H1 (cell line): ENCODE results near the gene WNT1. TPM values are rescaled to one million over a fixed set of nuclear protein-coding genes. Genes with fewer than 3 reads are reported as not detected.

Source experiments
- CTCF ChIA-PET: fragments of 300-600 bp; sonication (Branson Sonifier 250); formaldehyde crosslinking; loops from one replicate; lab custom pipeline; 2021; ENCODE audit not compliant: partially characterized antibody; lab: Charles Lee
- POLR2A ChIA-PET: fragments of 300-600 bp; sonication (Branson Sonifier 250); formaldehyde crosslinking; loops from one replicate; lab custom pipeline; 2021; ENCODE audit warnings: inconsistent platforms; ENCODE audit not compliant: partially characterized antibody; lab: Charles Lee
- DNase-seq, 2 experiments: peaks; one replicate each; pipeline versions ENCODE4 v3.0.0 to v3.0.0-alpha.2; 2010 to 2022; ENCODE audit warnings: low spot score in 2 of 2, low read depth in 1 of 2, mixed read lengths in 1 of 2
- FAIRE-seq: peaks from 2 replicates; lab custom pipeline; 2011; peaks lifted over from hg19 to GRCh38; lab: Jason Lieb, UNC
- H2AFZ ChIP-seq: 2 replicates; pipeline ENCODE4 v1.8.1; 2012; ENCODE audit warnings: low read length, inconsistent platforms
- H2AK5ac ChIP-seq: 2 replicates; pipeline ENCODE4 v1.6.1; 2013; ENCODE audit warnings: low read depth, low read length
- H2BK120ac ChIP-seq: replicated peaks from 2 replicates; pipeline ENCODE3; 2013; ENCODE audit warnings: low read depth, low read length, inconsistent platforms
- H2BK12ac ChIP-seq: 2 replicates; pipeline ENCODE4 v1.6.1; 2013; ENCODE audit warnings: low read depth, low read length
- H2BK15ac ChIP-seq: 2 replicates; pipeline ENCODE4 v1.6.1; 2013; ENCODE audit warnings: low read length
- H2BK20ac ChIP-seq: 2 replicates; pipeline ENCODE4 v1.6.1; 2013; ENCODE audit warnings: low read length
- H2BK5ac ChIP-seq: 2 replicates; pipeline ENCODE4 v1.6.1; 2013; ENCODE audit warnings: low read depth, low read length
- H3K14ac ChIP-seq: 2 replicates; pipeline ENCODE4 v1.6.1; 2013; ENCODE audit warnings: inconsistent platforms; ENCODE audit not compliant: insufficient read length
- H3K18ac ChIP-seq: 2 replicates; pipeline ENCODE4 v1.6.1; 2013; ENCODE audit warnings: low read length; ENCODE audit errors: extremely low read depth
- H3K23ac ChIP-seq: 2 replicates; pipeline ENCODE4 v1.6.1; 2013; ENCODE audit warnings: inconsistent platforms; ENCODE audit not compliant: insufficient read length
- H3K23me2 ChIP-seq: 2 replicates; pipeline ENCODE4 v1.6.1; 2013; ENCODE audit warnings: low read depth, low read length
- H3K27ac ChIP-seq: 2 replicates; pipeline ENCODE4 v1.6.1; 2011; ENCODE audit warnings: low read depth, low read length, inconsistent platforms
- H3K27me3 ChIP-seq, 4 experiments: replicated peaks in 1 of 4; 1 replicate in 1 of 4; 2 replicates in 3 of 4; pipeline versions ENCODE4 v1.6.1 to v1.8.1; 2011 to 2013; ENCODE audit warnings: low read length in 3 of 4, mild to moderate bottlenecking in 3 of 4, inconsistent platforms in 2 of 4, mixed read lengths in 2 of 4, moderate library complexity in 1 of 4; ENCODE audit not compliant: control insufficient read depth in 3 of 4, insufficient read depth in 3 of 4; ENCODE audit errors: extremely low read depth in 1 of 4
- H3K36me3 ChIP-seq, 4 experiments: 2 replicates each; pipeline versions ENCODE4 v1.6.1 to v1.8.1; 2011 to 2013; ENCODE audit warnings: mild to moderate bottlenecking in 4 of 4, low read length in 3 of 4, moderate library complexity in 2 of 4, control low read depth in 1 of 4, inconsistent platforms in 1 of 4; ENCODE audit not compliant: insufficient read depth in 4 of 4, control insufficient read depth in 2 of 4
- H3K4ac ChIP-seq: replicated peaks from 2 replicates; pipeline ENCODE3; 2013; ENCODE audit warnings: low read length, low read depth, mixed read lengths, inconsistent platforms; ENCODE audit not compliant: insufficient read length
- H3K4me1 ChIP-seq, 4 experiments: replicated peaks in 1 of 4; 1 replicate in 1 of 4; 2 replicates in 3 of 4; pipeline versions ENCODE4 v1.6.1 to v1.8.1; 2011 to 2013; ENCODE audit warnings: low read length in 3 of 4, inconsistent platforms in 2 of 4, mixed read lengths in 1 of 4; ENCODE audit not compliant: insufficient read depth in 4 of 4, control insufficient read depth in 3 of 4
- H3K4me2 ChIP-seq, 2 experiments: 2 replicates each; pipeline versions ENCODE4 v1.6.1 to v1.8.1; 2011 to 2013; ENCODE audit warnings: low read depth in 2 of 2, low read length in 2 of 2, control low read depth in 1 of 2, inconsistent platforms in 1 of 2, mild to moderate bottlenecking in 1 of 2; ENCODE audit not compliant: insufficient read depth in 1 of 2
- H3K4me3 ChIP-seq, 4 experiments: fragments of 200-600, 300-600 bp in 1 of 4; sonication (generic), shearing (Covaris generic), sonication (Bioruptor Twin) in 1 of 4; 2 replicates each; pipeline versions ENCODE4 v1.5.1 to v1.8.1; 2011 to 2016; ENCODE audit warnings: low read length in 4 of 4, low read depth in 3 of 4, control low read depth in 2 of 4, inconsistent platforms in 2 of 4, mild to moderate bottlenecking in 2 of 4, mixed read lengths in 1 of 4, moderate library complexity in 1 of 4; ENCODE audit not compliant: insufficient read depth in 2 of 4; ENCODE audit errors: extremely low read depth in 1 of 4
- H3K56ac ChIP-seq: replicated peaks from 2 replicates; pipeline ENCODE3; 2013; ENCODE audit warnings: low read depth, mild to moderate bottlenecking, mixed read lengths, low read length, inconsistent platforms; ENCODE audit not compliant: insufficient read length
- H3K79me1 ChIP-seq: 2 replicates; pipeline ENCODE4 v1.6.1; 2013; ENCODE audit warnings: low read depth, low read length, control low read depth
- H3K79me2 ChIP-seq, 2 experiments: 2 replicates each; pipeline versions ENCODE4 v1.6.1 to v1.8.1; 2012 to 2013; ENCODE audit warnings: low read length in 2 of 2, mild to moderate bottlenecking in 2 of 2, inconsistent platforms in 1 of 2; ENCODE audit not compliant: insufficient read depth in 2 of 2, control insufficient read depth in 1 of 2
- H3K9ac ChIP-seq, 4 experiments: replicated peaks in 1 of 4; 1 replicate in 1 of 4; 2 replicates in 3 of 4; pipeline versions ENCODE4 v1.6.1 to v1.8.1; 2011 to 2013; ENCODE audit warnings: low read depth in 3 of 4, low read length in 3 of 4, control low read depth in 2 of 4, mild to moderate bottlenecking in 2 of 4, moderate library complexity in 2 of 4, inconsistent platforms in 1 of 4; ENCODE audit errors: extremely low read depth in 1 of 4
- H3K9me3 ChIP-seq, 2 experiments: 2 replicates each; pipeline versions ENCODE4 v1.6.1 to v1.8.1; 2012 to 2013; ENCODE audit warnings: mild to moderate bottlenecking in 2 of 2, moderate library complexity in 2 of 2, control low read depth in 1 of 2, inconsistent platforms in 1 of 2, low read depth in 1 of 2, low read length in 1 of 2, mixed read lengths in 1 of 2; ENCODE audit not compliant: insufficient read depth in 2 of 2
- H4K20me1 ChIP-seq, 2 experiments: replicated peaks in 1 of 2; 2 replicates each; pipeline versions ENCODE3 to v1.8.1; 2011 to 2013; ENCODE audit warnings: inconsistent platforms in 2 of 2, low read length in 2 of 2, mild to moderate bottlenecking in 1 of 2; ENCODE audit not compliant: insufficient read depth in 2 of 2, control insufficient read depth in 1 of 2
- H4K5ac ChIP-seq: 2 replicates; pipeline ENCODE4 v1.6.1; 2013; ENCODE audit warnings: low read length, low read depth, mixed read lengths, inconsistent platforms; ENCODE audit not compliant: insufficient read length
- H4K8ac ChIP-seq: 2 replicates; pipeline ENCODE4 v1.8.0; 2013; ENCODE audit warnings: mild to moderate bottlenecking, moderate library complexity, low read length, inconsistent platforms; ENCODE audit not compliant: insufficient read depth; ENCODE audit errors: extremely low read depth
- H4K91ac ChIP-seq: replicated peaks from 2 replicates; pipeline ENCODE3; 2013; ENCODE audit warnings: low read length, mixed read lengths, inconsistent platforms; ENCODE audit not compliant: insufficient read length
- BRCA1 ChIP-seq: IDR thresholded peaks from 2 replicates; pipeline ENCODE4 v1.6.1; 2012; ENCODE audit warnings: low read depth, low read length, improper control_type of control experiment
- GABPA ChIP-seq: IDR thresholded peaks from 2 replicates; pipeline ENCODE4 v1.6.1; 2011; ENCODE audit warnings: mild to moderate bottlenecking, low read length, moderate library complexity, borderline replicate concordance; ENCODE audit not compliant: insufficient read depth
- GTF2F1 ChIP-seq: IDR thresholded peaks from 2 replicates; pipeline ENCODE4 v1.6.1; 2012; ENCODE audit warnings: low read depth, low read length, improper control_type of control experiment, borderline replicate concordance
- JUN ChIP-seq: IDR thresholded peaks from 2 replicates; pipeline ENCODE4 v1.6.1; 2011; ENCODE audit warnings: low read depth, mild to moderate bottlenecking, improper control_type of control experiment, low read length
- POLR2A ChIP-seq, 2 experiments: IDR thresholded peaks; 1 replicate in 1 of 2; 2 replicates in 1 of 2; pipeline ENCODE4 v1.6.1; 2011; ENCODE audit warnings: low read depth in 2 of 2, low read length in 2 of 2, mild to moderate bottlenecking in 2 of 2; ENCODE audit errors: control extremely low read depth in 1 of 2
- POLR2AphosphoS5 ChIP-seq: IDR thresholded peaks from 2 replicates; pipeline ENCODE4 v1.6.1; 2011; ENCODE audit warnings: low read depth, low read length
- RAD21 ChIP-seq, 2 experiments: IDR thresholded peaks in 1 of 2; conservative IDR thresholded peaks in 1 of 2; 2 replicates each; pipeline ENCODE4 v1.6.1; 2011; ENCODE audit warnings: low read depth in 2 of 2, low read length in 2 of 2, improper control_type of control experiment in 1 of 2, inconsistent platforms in 1 of 2, mild to moderate bottlenecking in 1 of 2, moderate library complexity in 1 of 2
- SIRT6 ChIP-seq: IDR thresholded peaks from one replicate; pipeline ENCODE4 v1.7.1; 2012; ENCODE audit warnings: low read length, inconsistent platforms
- SRF ChIP-seq: IDR thresholded peaks from 2 replicates; pipeline ENCODE4 v1.6.1; 2011; ENCODE audit warnings: mild to moderate bottlenecking, low read depth, low read length, moderate library complexity
- TAF1 ChIP-seq: IDR thresholded peaks from 2 replicates; pipeline ENCODE4 v1.6.1; 2011; ENCODE audit warnings: mild to moderate bottlenecking, low read depth, low read length
- TAF7 ChIP-seq: optimal IDR thresholded peaks from 2 replicates; pipeline ENCODE3; 2011; ENCODE audit warnings: low read depth, mild to moderate bottlenecking, inconsistent platforms, low read length, moderate library complexity, borderline replicate concordance
- WGBS, 2 experiments: shearing (Covaris generic) in 1 of 2; methylation state at CpG; one replicate each; pipeline versions ENCODE4 v1.1.6 to v1.1.7; 2013 to 2015; ENCODE audit warnings: low lambda C conversion rate in 2 of 2, mixed read lengths in 2 of 2, inconsistent platforms in 1 of 2, low coverage in 1 of 2, missing lambda C conversion rate in 1 of 2; ENCODE audit not compliant: insufficient replicate concordance in 2 of 2, insufficient coverage in 1 of 2, insufficient read length in 1 of 2; ENCODE audit errors: extremely low coverage in 1 of 2, missing lambda C conversion rate in 1 of 2; 5-methylcytosine and 5-hydroxymethylcytosine counted together
- polyA plus RNA-seq, 7 experiments: library from polyadenylated mRNA; depleted of rRNA in 3 of 7; stranded (reverse) in 5 of 7; unstranded in 2 of 7; fragments of >200 nt in 5 of 7; fragments of 200-250 nt in 2 of 7; gene quantifications; 1 replicate in 5 of 7; 2 replicates in 1 of 7; 4 replicates in 1 of 7; pipeline versions ENCODE4 v1.2.1 to v1.2.3, GENCODE V29; 2011 to 2013; ENCODE audit warnings: missing spikeins in 2 of 7, mixed read lengths in 2 of 7
- total RNA-seq: library from RNA; stranded (reverse); fragmentation: NEBNext Ultra II Directional; extraction: Animal tissue kit (Norgen Biotek cat#: 25700); gene quantifications from 2 replicates; pipeline ENCODE4 v1.2.1, GENCODE V29; 2021
- TF ChIP-seq, protein P1 (sequence below), 3 experiments: IDR thresholded peaks; 1 replicate in 2 of 3; 2 replicates in 1 of 3; pipeline versions ENCODE4 v1.5.1 to v1.6.1; 2011; ENCODE audit warnings: low read length in 3 of 3, mild to moderate bottlenecking in 3 of 3, inconsistent platforms in 2 of 3, low read depth in 1 of 3, moderate library complexity in 1 of 3; ENCODE audit not compliant: insufficient read depth in 1 of 3; ENCODE audit errors: control extremely low read depth in 1 of 3

Gene WNT1
- total and polyA plus RNA-seq, 2 of the 8 experiments (the other 6 are each of a cell fraction or from before 2014, with no cell fraction given) = not detected

DNA sequence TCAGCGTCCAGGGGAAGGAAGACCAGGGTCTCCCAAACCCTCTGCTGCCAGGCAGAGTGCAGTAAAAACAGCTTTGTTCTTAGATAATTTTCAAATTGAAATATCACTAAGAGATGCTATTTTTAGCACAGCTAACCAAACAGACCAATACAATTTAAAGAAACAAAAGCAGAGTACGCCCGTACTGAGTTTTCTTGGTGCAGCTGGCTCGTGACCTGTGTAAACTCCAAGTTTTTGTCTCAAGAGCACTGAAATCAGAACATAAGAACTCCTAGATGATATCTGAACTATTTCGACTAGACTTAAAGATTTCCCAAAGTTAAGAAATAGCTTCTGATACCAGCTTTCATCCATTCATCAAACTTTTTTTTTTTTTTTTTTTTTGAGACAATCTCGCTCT, 31.2 kb upstream of the WNT1 start:
- no peak overlapping the region for H3K14ac ChIP-seq
- DNase-seq = no peak
- peaks cover 5% of the 10 kb centered on the region for H3K79me1 ChIP-seq
- H4K91ac ChIP-seq = no peak overlapping the region
- H2BK120ac ChIP-seq = no peak overlapping the region
- no peak overlapping the region for H2BK15ac ChIP-seq
- H3K4ac ChIP-seq = no peak overlapping the region
- no peak overlapping the region for H3K4me2 ChIP-seq
- no peaks in the 10 kb centered on the region for H3K9me3 ChIP-seq
- H3K56ac ChIP-seq = no peak overlapping the region
- H3K36me3 ChIP-seq = peaks cover 0 to 5% (median 0%) of the 10 kb centered on the region in 4 experiments; a peak in 2 of 8 replicates
- H3K23ac ChIP-seq = no peak overlapping the region
- no peaks in the 10 kb centered on the region; a peak in 1 of 7 replicates for H3K4me1 ChIP-seq
- H2BK20ac ChIP-seq = no peak overlapping the region
- H3K9ac ChIP-seq = no peak overlapping the region
- 89% methylated on average over 6 of the region's 6 CpGs; no CpG with 5 or more reads in 1 of the 2 experiments for WGBS, 2 experiments
- H3K27ac ChIP-seq = no peak overlapping the region
- ChIA-PET CTCF (interaction anchor here (0.6 to 19.9 kb wide), 7 partner anchors 16 to 656 kb away, joined by 3 to 280 read pairs (median 3); partner anchors contain the start of gene FKBP11), POLR2A (interaction anchor here (0.6 to 8.7 kb wide), 5 partner anchors 8 to 94 kb away, joined by 3 to 77 read pairs (median 5); partner anchors contain the start of genes ARF3 and RND1)
- H2AK5ac ChIP-seq = no peak overlapping the region
- H3K27me3 ChIP-seq = no peaks in the 10 kb centered on the region
- H2AFZ ChIP-seq = no peak overlapping the region
- peaks cover 11 to 20% of the 10 kb centered on the region in 2 experiments for H4K20me1 ChIP-seq
- H3K4me3 ChIP-seq = no peak overlapping the region
- peaks cover 4 to 91% of the 10 kb centered on the region in 2 experiments for H3K79me2 ChIP-seq
- no peak overlapping the region for H3K18ac ChIP-seq
- no peak overlapping the region for H4K5ac ChIP-seq
- no peak overlapping the region for H2BK5ac ChIP-seq
- no peak overlapping the region for H2BK12ac ChIP-seq
- no peak overlapping the region for H4K8ac ChIP-seq
- H3K23me2 ChIP-seq = no peaks in the 10 kb centered on the region
- FAIRE-seq = no peak
- TF ChIP-seq SRF (no peak), POLR2A (IDR thresholded peaks at IDR 0.05; ENCODE audit: control extremely low read depth in 1 of 2, low read depth in 2 of 2, low read length in 2 of 2) (no peak), GTF2F1 (no peak), TAF7 (no peak), POLR2AphosphoS5 (no peak), JUN (no peak), SIRT6 (no peak), GABPA (no peak), TAF1 (no peak), BRCA1 (no peak), RAD21 (IDR thresholded peaks at IDR 0.05 in 1 of 2, conservative IDR thresholded peaks at IDR 0.05 in 1 of 2; ENCODE audit: low read depth in 2 of 2, low read length in 2 of 2) (no peak)
- TF ChIP-seq, protein P1, sequence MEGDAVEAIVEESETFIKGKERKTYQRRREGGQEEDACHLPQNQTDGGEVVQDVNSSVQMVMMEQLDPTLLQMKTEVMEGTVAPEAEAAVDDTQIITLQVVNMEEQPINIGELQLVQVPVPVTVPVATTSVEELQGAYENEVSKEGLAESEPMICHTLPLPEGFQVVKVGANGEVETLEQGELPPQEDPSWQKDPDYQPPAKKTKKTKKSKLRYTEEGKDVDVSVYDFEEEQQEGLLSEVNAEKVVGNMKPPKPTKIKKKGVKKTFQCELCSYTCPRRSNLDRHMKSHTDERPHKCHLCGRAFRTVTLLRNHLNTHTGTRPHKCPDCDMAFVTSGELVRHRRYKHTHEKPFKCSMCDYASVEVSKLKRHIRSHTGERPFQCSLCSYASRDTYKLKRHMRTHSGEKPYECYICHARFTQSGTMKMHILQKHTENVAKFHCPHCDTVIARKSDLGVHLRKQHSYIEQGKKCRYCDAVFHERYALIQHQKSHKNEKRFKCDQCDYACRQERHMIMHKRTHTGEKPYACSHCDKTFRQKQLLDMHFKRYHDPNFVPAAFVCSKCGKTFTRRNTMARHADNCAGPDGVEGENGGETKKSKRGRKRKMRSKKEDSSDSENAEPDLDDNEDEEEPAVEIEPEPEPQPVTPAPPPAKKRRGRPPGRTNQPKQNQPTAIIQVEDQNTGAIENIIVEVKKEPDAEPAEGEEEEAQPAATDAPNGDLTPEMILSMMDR (IDR thresholded peaks at IDR 0.05; ENCODE audit: control extremely low read depth in 1 of 3, insufficient read depth in 1 of 3, low read depth in 1 of 3, low read length in 3 of 3) = no peak
